Measurements from ENCODE around the gene HNMT. TPM values are rescaled to one million over a fixed set of nuclear protein-coding genes. Genes with fewer than 3 reads are reported as not detected.
A peak's percentile ranks its signal among the peaks of the same experiment; 100 is the strongest.
"Not testable (repeated sequence)": the region's sequence is repeated elsewhere in the genome, so short reads cannot be mapped to it uniquely, and the experiment has no call there.

The HNMT gene
- total RNA-seq (3.4 and 5.6 TPM in 2 replicates), polyA plus RNA-seq (4.7 and 5.0 TPM in 2 replicates)

DNA sequence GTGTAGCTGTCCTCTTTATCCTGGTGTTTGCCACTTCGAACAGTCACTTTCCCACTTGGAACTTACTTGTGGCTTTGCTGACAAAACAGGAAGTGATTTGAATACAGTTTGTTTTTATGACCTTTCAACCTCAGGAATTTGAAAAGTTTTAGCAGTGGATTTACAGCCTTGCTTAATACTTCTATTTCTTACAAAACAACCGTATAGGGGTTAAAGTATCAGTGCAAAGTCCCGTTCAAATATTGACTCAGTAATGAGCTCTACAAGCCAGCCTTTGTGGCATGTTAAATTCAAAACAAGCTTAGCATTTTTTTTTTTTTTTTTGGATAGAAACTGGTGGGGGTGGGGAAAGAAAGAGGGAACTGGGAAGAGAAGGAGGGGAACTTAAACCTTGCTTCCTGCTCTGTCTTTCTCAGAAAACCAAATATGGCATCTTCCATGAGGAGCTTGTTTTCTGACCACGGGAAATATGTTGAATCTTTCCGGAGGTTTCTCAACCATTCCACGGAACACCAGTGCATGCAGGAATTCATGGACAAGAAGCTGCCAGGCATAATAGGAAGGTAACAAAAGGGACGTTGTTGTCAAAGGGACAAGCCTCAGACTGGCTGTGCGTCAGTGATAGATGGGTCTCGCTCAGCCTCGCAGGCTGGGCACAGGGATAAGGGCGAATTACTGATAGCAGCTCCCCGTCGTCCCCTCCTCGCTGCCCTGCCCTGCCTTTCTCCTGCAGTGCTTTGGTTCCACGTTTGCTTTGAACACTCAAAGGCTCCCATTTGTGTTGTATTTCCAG is at the start of gene HNMT:
Gene HNMT (plus strand): TSS at position 408 of the 793 bp plus-strand sequence. CDS start 19 bp downstream, at position 427.
- DNase-seq (ENCODE audit: low read depth in 1 of 2, low spot score in 1 of 2) = peak; percentile 45 to 87
- TF ChIP-seq, protein P1, sequence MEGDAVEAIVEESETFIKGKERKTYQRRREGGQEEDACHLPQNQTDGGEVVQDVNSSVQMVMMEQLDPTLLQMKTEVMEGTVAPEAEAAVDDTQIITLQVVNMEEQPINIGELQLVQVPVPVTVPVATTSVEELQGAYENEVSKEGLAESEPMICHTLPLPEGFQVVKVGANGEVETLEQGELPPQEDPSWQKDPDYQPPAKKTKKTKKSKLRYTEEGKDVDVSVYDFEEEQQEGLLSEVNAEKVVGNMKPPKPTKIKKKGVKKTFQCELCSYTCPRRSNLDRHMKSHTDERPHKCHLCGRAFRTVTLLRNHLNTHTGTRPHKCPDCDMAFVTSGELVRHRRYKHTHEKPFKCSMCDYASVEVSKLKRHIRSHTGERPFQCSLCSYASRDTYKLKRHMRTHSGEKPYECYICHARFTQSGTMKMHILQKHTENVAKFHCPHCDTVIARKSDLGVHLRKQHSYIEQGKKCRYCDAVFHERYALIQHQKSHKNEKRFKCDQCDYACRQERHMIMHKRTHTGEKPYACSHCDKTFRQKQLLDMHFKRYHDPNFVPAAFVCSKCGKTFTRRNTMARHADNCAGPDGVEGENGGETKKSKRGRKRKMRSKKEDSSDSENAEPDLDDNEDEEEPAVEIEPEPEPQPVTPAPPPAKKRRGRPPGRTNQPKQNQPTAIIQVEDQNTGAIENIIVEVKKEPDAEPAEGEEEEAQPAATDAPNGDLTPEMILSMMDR (IDR thresholded peaks at IDR 0.05; ENCODE audit: low read depth, low read length) = no peak
- Histone ChIP-seq H3K27ac (peak within 1 kb of the TSS; percentile 92), H3K4me3 (peak within 1 kb of the TSS; percentile 14), H3K27me3 (no peaks in the 10 kb centered on the region), H3K36me3 (no peaks in the 10 kb centered on the region), H3K9me3 (ENCODE audit: low read depth) (no peaks in the 10 kb centered on the region), H3K4me1 (ENCODE audit: low read depth) (peaks cover 19% of the 10 kb centered on the region)

DNA sequence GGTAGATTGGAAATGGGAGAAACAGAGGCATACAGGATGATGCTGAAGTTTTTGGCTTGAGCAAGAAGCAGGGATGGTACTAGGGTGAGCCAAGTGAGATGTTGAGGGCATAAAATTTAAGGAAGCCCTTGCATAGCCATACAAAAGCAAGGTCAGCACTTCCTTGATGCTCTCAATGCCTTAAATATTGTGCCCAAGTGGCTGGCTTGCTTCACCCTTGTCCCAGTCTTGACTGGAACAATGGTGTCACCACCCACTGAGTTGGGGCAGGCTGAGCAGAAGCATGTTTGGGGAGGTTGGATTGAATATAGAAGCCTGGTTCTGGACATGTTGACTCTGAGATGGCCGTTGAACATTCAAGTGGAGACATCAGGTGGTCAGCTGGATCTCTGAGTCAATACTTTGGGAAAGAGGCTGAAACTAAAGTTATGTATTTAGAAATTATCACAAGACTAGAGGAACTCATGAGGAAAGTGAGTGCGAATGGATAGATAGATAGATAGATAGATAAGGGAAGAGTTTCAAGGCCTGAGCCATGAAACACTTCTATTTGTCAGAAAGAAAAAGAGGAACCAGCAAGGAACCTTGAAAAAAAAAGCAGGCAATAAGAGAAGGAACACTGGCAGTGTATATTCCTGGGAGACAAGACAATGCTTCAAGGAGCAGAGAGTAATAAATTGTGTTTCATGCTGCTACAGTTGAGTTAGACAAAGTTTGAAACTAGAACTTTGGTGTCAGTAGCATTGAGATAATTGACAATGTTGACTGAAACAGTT is 43.0 kb upstream of the HNMT start:
- Histone ChIP-seq H3K36me3 (no peaks in the 10 kb centered on the region), H3K4me3 (no peak overlapping the region), H3K27me3 (no peaks in the 10 kb centered on the region), H3K4me1 (ENCODE audit: low read depth) (no peaks in the 10 kb centered on the region), H3K27ac (no peak overlapping the region), H3K9me3 (ENCODE audit: low read depth) (no peaks in the 10 kb centered on the region)
- no peak for DNase-seq (ENCODE audit: low read depth in 1 of 2, low spot score in 1 of 2)
- TF ChIP-seq, protein P1 (IDR thresholded peaks at IDR 0.05; ENCODE audit: low read depth, low read length) = no peak

- not testable (repeated sequence) for H3K36me3 ChIP-seq; H3K4me3 ChIP-seq; H3K27ac ChIP-seq; DNase-seq (ENCODE audit: low read depth in 1 of 2, low spot score in 1 of 2); H3K4me1 ChIP-seq (ENCODE audit: low read depth); H3K27me3 ChIP-seq; H3K9me3 ChIP-seq (ENCODE audit: low read depth)
Observed at GRCh38 chr2:137922171-137922570, 42.1 kb upstream of the HNMT start.

DNA sequence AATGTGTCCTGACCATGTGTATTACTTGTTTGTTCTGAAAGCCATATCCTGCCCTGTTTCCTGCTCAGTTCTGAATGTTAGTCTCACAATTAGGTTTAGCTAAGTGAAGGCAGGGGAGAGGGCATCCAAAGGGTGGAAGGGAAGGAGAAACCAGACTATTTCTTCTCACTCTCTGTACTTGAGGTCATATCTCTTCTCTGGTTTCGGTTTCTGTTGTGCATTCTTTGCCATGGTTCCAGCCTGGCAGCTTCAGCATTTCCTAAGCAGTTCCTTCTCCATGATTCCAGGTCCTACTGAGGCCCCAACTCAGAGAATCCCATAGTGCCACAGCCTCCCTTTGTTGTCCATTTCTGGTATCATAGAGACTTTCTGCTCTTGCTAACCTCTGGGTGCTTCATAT is 40.3 kb upstream of the HNMT start:
- TF ChIP-seq, protein P1 (IDR thresholded peaks at IDR 0.05; ENCODE audit: low read depth, low read length) = no peak
- Histone ChIP-seq H3K4me3 (no peak overlapping the region), H3K9me3 (ENCODE audit: low read depth) (no peaks in the 10 kb centered on the region), H3K4me1 (ENCODE audit: low read depth) (no peaks in the 10 kb centered on the region), H3K27ac (no peak overlapping the region), H3K36me3 (no peaks in the 10 kb centered on the region), H3K27me3 (no peaks in the 10 kb centered on the region)
- peak in 1 of 2 donors; percentile 14 for DNase-seq (ENCODE audit: low read depth in 1 of 2, low spot score in 1 of 2)

DNA sequence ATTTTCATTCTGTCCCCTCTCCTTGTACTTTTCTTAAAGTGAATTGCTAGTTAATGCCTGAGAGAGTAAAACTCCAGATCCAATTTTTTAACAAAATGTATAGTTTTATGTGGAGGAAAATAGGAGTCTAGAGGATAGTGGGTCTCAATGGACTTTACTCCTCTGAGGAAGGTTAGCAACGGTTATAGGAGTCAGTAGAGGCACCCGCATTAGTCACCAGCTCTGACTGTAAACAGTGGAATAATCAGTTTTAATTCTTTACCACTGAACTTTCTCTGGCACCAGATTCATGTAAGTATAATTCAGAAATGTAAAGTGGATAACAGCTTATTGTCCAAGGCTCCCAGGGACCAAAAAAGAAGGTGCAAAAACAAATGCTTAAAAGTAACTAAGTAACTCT is 38.7 kb upstream of the HNMT start:
- Histone ChIP-seq H3K36me3 (no peaks in the 10 kb centered on the region), H3K4me1 (ENCODE audit: low read depth) (peaks cover 6% of the 10 kb centered on the region), H3K9me3 (ENCODE audit: low read depth) (no peaks in the 10 kb centered on the region), H3K27ac (no peak overlapping the region), H3K27me3 (no peaks in the 10 kb centered on the region), H3K4me3 (no peak overlapping the region)
- TF ChIP-seq, protein P1 (IDR thresholded peaks at IDR 0.05; ENCODE audit: low read depth, low read length) = no peak
- DNase-seq (ENCODE audit: low read depth in 1 of 2, low spot score in 1 of 2) = no peak

DNA sequence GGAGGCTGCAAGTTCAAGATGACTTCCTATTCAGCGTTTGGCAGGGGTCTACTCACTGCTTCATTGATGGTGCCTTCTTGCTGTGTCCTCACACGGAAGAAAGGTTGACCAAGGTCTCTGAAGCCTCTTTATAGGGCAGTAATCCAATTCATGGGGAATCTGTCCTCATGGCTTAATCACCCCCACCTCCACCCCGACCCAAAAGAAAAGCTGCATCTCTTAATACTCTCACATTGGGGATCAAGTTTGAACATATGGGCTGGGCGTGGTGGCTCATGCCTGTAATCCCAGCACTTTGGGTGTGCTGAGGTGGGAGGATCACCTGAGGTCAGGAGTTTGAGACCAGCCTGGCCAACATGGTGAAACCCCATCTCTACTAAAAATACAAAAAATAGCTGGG is 36.4 kb upstream of the HNMT start:
- DNase-seq (ENCODE audit: low read depth in 1 of 2, low spot score in 1 of 2) = no peak
- TF ChIP-seq, protein P1 (IDR thresholded peaks at IDR 0.05; ENCODE audit: low read depth, low read length) = no peak
- Histone ChIP-seq H3K27me3 (no peaks in the 10 kb centered on the region), H3K27ac (peak overlapping the region; percentile 96), H3K4me1 (ENCODE audit: low read depth) (peaks cover 6% of the 10 kb centered on the region), H3K36me3 (no peaks in the 10 kb centered on the region), H3K9me3 (ENCODE audit: low read depth) (no peaks in the 10 kb centered on the region), H3K4me3 (no peak overlapping the region)

Measured in cardiac muscle cell (in vitro differentiated cells and primary cell).